ENCODE data around the gene SMOC1.

GRCh38 chr14:69848903-69849391, 30.3 kb upstream of the SMOC1 start:
- TF ChIP-seq CTCF (IDR thresholded peaks at IDR 0.05; ENCODE audit: low read length), result no peak
- TF ChIP-seq EZH2 (IDR thresholded peaks at IDR 0.05; ENCODE audit: borderline replicate concordance, low read length), result no peak
